H9 (cell line): Measurements from ENCODE around the gene AMOTL1. TPM values are rescaled to one million over a fixed set of nuclear protein-coding genes. Genes with fewer than 3 reads are reported as not detected.

Experiments used
- DNase-seq: peaks from one replicate; pipeline ENCODE4 v3.0.0-alpha.2; 2017
- H2AFZ ChIP-seq: one replicate; pipeline ENCODE4 v1.6.1; 2013; ENCODE audit warnings: mild to moderate bottlenecking, low read length, control low read depth, moderate library complexity
- H2AK5ac ChIP-seq: 2 replicates; pipeline ENCODE4 v1.6.1; 2013; ENCODE audit warnings: low read length, control low read depth, mixed read lengths; ENCODE audit not compliant: insufficient read length
- H2BK120ac ChIP-seq: one replicate; pipeline ENCODE4 v1.6.1; 2013; ENCODE audit warnings: low read depth, mild to moderate bottlenecking, low read length, control low read depth, inconsistent platforms; ENCODE audit not compliant: poor library complexity, severe bottlenecking
- H2BK12ac ChIP-seq: 2 replicates; pipeline ENCODE4 v1.6.1; 2013; ENCODE audit warnings: low read length, control low read depth, mixed read lengths, low read depth; ENCODE audit not compliant: insufficient read length
- H2BK15ac ChIP-seq: 2 replicates; pipeline ENCODE4 v1.6.1; 2013; ENCODE audit warnings: low read depth, low read length, control low read depth
- H2BK20ac ChIP-seq: one replicate; pipeline ENCODE4 v1.6.1; 2013; ENCODE audit warnings: low read depth, mild to moderate bottlenecking, low read length, control low read depth, inconsistent platforms; ENCODE audit not compliant: poor library complexity, severe bottlenecking
- H2BK5ac ChIP-seq: 2 replicates; pipeline ENCODE4 v1.6.1; 2013; ENCODE audit warnings: low read length, control low read depth, mixed read lengths; ENCODE audit not compliant: insufficient read length
- H3K14ac ChIP-seq: 2 replicates; pipeline ENCODE4 v1.6.1; 2013; ENCODE audit warnings: low read length, control low read depth; ENCODE audit not compliant: insufficient read depth
- H3K18ac ChIP-seq: 2 replicates; pipeline ENCODE4 v1.6.1; 2013; ENCODE audit warnings: low read depth, mild to moderate bottlenecking, mixed read lengths, low read length, control low read depth; ENCODE audit not compliant: insufficient read length
- H3K23ac ChIP-seq: 2 replicates; pipeline ENCODE4 v1.6.1; 2013; ENCODE audit warnings: low read length, control low read depth, mixed read lengths, low read depth; ENCODE audit not compliant: insufficient read length
- H3K23me2 ChIP-seq: 2 replicates; pipeline ENCODE4 v1.6.1; 2013; ENCODE audit warnings: low read depth, mild to moderate bottlenecking, mixed read lengths, low read length, control low read depth; ENCODE audit not compliant: insufficient read length, poor library complexity, severe bottlenecking
- H3K27ac ChIP-seq: 2 replicates; pipeline ENCODE4 v1.5.1; 2013; ENCODE audit warnings: low read length, control low read depth, mixed read lengths, low read depth; ENCODE audit not compliant: insufficient read length
- H3K27me3 ChIP-seq: 2 replicates; pipeline ENCODE4 v1.6.1; 2013; ENCODE audit warnings: low read length, control low read depth, inconsistent platforms; ENCODE audit not compliant: insufficient read depth
- H3K4ac ChIP-seq: 2 replicates; pipeline ENCODE4 v1.6.1; 2013; ENCODE audit warnings: low read depth, mild to moderate bottlenecking, control low read depth, inconsistent platforms, low read length, moderate library complexity
- H3K4me1 ChIP-seq: 2 replicates; pipeline ENCODE4 v1.6.1; 2013; ENCODE audit warnings: low read length, control low read depth, inconsistent platforms; ENCODE audit not compliant: insufficient read depth
- H3K4me2 ChIP-seq: 2 replicates; pipeline ENCODE4 v1.6.1; 2013; ENCODE audit warnings: low read length, control low read depth, mixed read lengths; ENCODE audit not compliant: insufficient read length, insufficient read depth
- H3K56ac ChIP-seq: 2 replicates; pipeline ENCODE4 v1.6.1; 2013; ENCODE audit warnings: low read depth, mild to moderate bottlenecking, mixed read lengths, low read length, control low read depth; ENCODE audit not compliant: insufficient read length
- H3K79me1 ChIP-seq: 2 replicates; pipeline ENCODE4 v1.6.1; 2013; ENCODE audit warnings: low read depth, mild to moderate bottlenecking, moderate library complexity, low read length, control low read depth, inconsistent platforms; ENCODE audit not compliant: insufficient read depth, poor library complexity, severe bottlenecking
- H3K79me2 ChIP-seq: 2 replicates; pipeline ENCODE4 v1.6.1; 2013; ENCODE audit warnings: low read length, control low read depth, inconsistent platforms; ENCODE audit not compliant: insufficient read depth
- H3K9ac ChIP-seq: 2 replicates; pipeline ENCODE4 v1.6.1; 2013; ENCODE audit warnings: low read length, control low read depth, mixed read lengths; ENCODE audit not compliant: insufficient read length; ENCODE audit errors: extremely low read depth
- H3K9me3 ChIP-seq: one replicate; pipeline ENCODE4 v1.6.1; 2013; ENCODE audit warnings: low read depth, low read length, inconsistent platforms; ENCODE audit not compliant: control insufficient read depth
- H3T11ph ChIP-seq: one replicate; pipeline ENCODE4 v1.6.1; 2013; ENCODE audit warnings: mild to moderate bottlenecking, low read length, control low read depth, inconsistent platforms
- H4K20me1 ChIP-seq: one replicate; pipeline ENCODE4 v1.6.1; 2013; ENCODE audit not compliant: control insufficient read depth, insufficient read length, insufficient read depth
- H4K5ac ChIP-seq: 2 replicates; pipeline ENCODE4 v1.6.1; 2013; ENCODE audit warnings: low read depth, mild to moderate bottlenecking, mixed read lengths, low read length, control low read depth; ENCODE audit not compliant: insufficient read length
- H4K8ac ChIP-seq: replicated peaks from 2 replicates; pipeline ENCODE4 v1.6.1; 2013; ENCODE audit warnings: low read length, control low read depth, mixed read lengths, low read depth; ENCODE audit not compliant: insufficient read length
- H4K91ac ChIP-seq: 2 replicates; pipeline ENCODE4 v1.6.1; 2013; ENCODE audit warnings: low read depth, mild to moderate bottlenecking, moderate library complexity, mixed read lengths, low read length, control low read depth; ENCODE audit not compliant: insufficient read length
- H3K27ac Mint-ChIP-seq, 3 experiments: 2 replicates in 2 of 3; 3 replicates in 1 of 3; pipeline ENCODE4 v1.8.0; 2020 to 2021; ENCODE audit warnings: mixed read lengths in 3 of 3, mild to moderate bottlenecking in 1 of 3, moderate library complexity in 1 of 3
- H3K27me3 Mint-ChIP-seq: 2 replicates; pipeline ENCODE4 v1.8.0; 2021; ENCODE audit warnings: low read depth, mild to moderate bottlenecking, moderate library complexity, mixed read lengths
- H3K36me3 Mint-ChIP-seq, 3 experiments: 2 replicates in 2 of 3; 3 replicates in 1 of 3; pipeline ENCODE4 v1.8.0; 2020 to 2021; ENCODE audit warnings: low read depth in 3 of 3, mixed read lengths in 3 of 3; ENCODE audit not compliant: insufficient read depth in 1 of 3
- H3K4me1 Mint-ChIP-seq, 2 experiments: 2 replicates each; pipeline ENCODE4 v1.8.0; 2020; ENCODE audit warnings: mixed read lengths in 2 of 2
- H3K4me3 Mint-ChIP-seq, 2 experiments: 2 replicates in 1 of 2; 3 replicates in 1 of 2; pipeline ENCODE4 v1.8.0; 2020 to 2021; ENCODE audit warnings: mild to moderate bottlenecking in 2 of 2, mixed read lengths in 2 of 2, moderate library complexity in 1 of 2
- H3K9me3 Mint-ChIP-seq, 2 experiments: 2 replicates in 1 of 2; 3 replicates in 1 of 2; pipeline ENCODE4 v1.8.0; 2020; ENCODE audit warnings: mild to moderate bottlenecking in 2 of 2, mixed read lengths in 2 of 2, moderate library complexity in 1 of 2
- CTCF ChIP-seq: fragments of 200-600 bp; sonication (generic); conservative IDR thresholded peaks from 3 replicates; pipeline ENCODE4 v1.8.0; 2021; ENCODE audit warnings: antibody characterized with exemption, mild to moderate bottlenecking
- WGBS: extraction: QIAGEN DNeasy Blood & Tissue Kit; methylation state at CpG from one replicate; pipeline ENCODE4 v1.1.7; 2013; ENCODE audit warnings: missing lambda C conversion rate, low lambda C conversion rate, mixed read lengths; ENCODE audit not compliant: insufficient read length; ENCODE audit errors: extremely low coverage; 5-methylcytosine and 5-hydroxymethylcytosine counted together
- total RNA-seq: library from RNA; stranded (reverse); gene quantifications from 2 replicates; pipeline ENCODE4 v1.2.1, GENCODE V29; 2021

The AMOTL1 gene
- total RNA-seq, 1 experiment from 2014 or later = 18.5 TPM

- H3K4me2 ChIP-seq = no peak overlapping the region
- H3K23ac ChIP-seq = no peak overlapping the region
- H2AK5ac ChIP-seq = no peak overlapping the region
- H3K9me3 Mint-ChIP-seq = no peaks in the 10 kb centered on the region
- H2AFZ ChIP-seq = no peak overlapping the region
- TF ChIP-seq CTCF = no peak
- no peaks in the 10 kb centered on the region for H3K79me2 ChIP-seq
- H3K27ac Mint-ChIP-seq = peak overlapping the region in 1 of 3 experiments; percentile 6; a peak in 1 of 7 replicates
- H4K8ac ChIP-seq = no peak overlapping the region
- H3T11ph ChIP-seq = no peak overlapping the region
- H4K20me1 ChIP-seq = no peaks in the 10 kb centered on the region
- no peak overlapping the region for H3K9ac ChIP-seq
- H3K4me1 ChIP-seq = no peaks in the 10 kb centered on the region
- no peak overlapping the region for H2BK5ac ChIP-seq
- DNase-seq = no peak
- H3K4me3 Mint-ChIP-seq = no peak overlapping the region
- no peak overlapping the region for H3K14ac ChIP-seq
- H3K23me2 ChIP-seq = no peaks in the 10 kb centered on the region
- no CpG with 5 or more reads among the region's 5 CpGs for WGBS
- no peaks in the 10 kb centered on the region for H3K27me3 ChIP-seq
- peaks cover 13 to 34% (median 26%) of the 10 kb centered on the region in 3 experiments for H3K36me3 Mint-ChIP-seq
- H4K91ac ChIP-seq = no peak overlapping the region
- no peak overlapping the region for H2BK120ac ChIP-seq
- H3K27ac ChIP-seq = no peak overlapping the region
- H3K56ac ChIP-seq = no peak overlapping the region
- H3K4ac ChIP-seq = no peak overlapping the region
- peaks cover 3% of the 10 kb centered on the region for H3K79me1 ChIP-seq
- no peak overlapping the region for H3K18ac ChIP-seq
- H3K4me1 Mint-ChIP-seq = no peaks in the 10 kb centered on the region
- H2BK15ac ChIP-seq = no peak overlapping the region
- no peak overlapping the region for H4K5ac ChIP-seq
- no peak overlapping the region for H2BK12ac ChIP-seq
- no peak overlapping the region for H2BK20ac ChIP-seq
- no peaks in the 10 kb centered on the region for H3K27me3 Mint-ChIP-seq
- no peaks in the 10 kb centered on the region for H3K9me3 ChIP-seq
Measured at GRCh38 chr11:94802501-94802900, 34.3 kb downstream of the AMOTL1 start.
